CD8-positive, alpha-beta memory T cell (primary cell): Measurements from ENCODE around the gene LTN1. TPM values are rescaled to one million over a fixed set of nuclear protein-coding genes. Genes with fewer than 3 reads are reported as not detected.

Source experiments
- CTCF ChIA-PET: fragments of 350-600 bp; sonication (Branson Sonifier 250); formaldehyde crosslinking; loops from one replicate; lab custom pipeline; 2021; ENCODE audit warnings: antibody characterized with exemption; lab: Charles Lee
- POLR2A ChIA-PET: fragments of 350-600 bp; sonication (Branson Sonifier 250); formaldehyde crosslinking; loops from one replicate; lab custom pipeline; 2021; ENCODE audit warnings: antibody characterized with exemption; lab: Charles Lee
- DNase-seq, 5 donors: peaks; one replicate each; pipeline versions ENCODE4 v3.0.0 to v3.0.0-alpha.2; 2020 to 2022; ENCODE audit warnings: mixed read lengths in 1 of 5
- H3K27ac ChIP-seq: one replicate; pipeline ENCODE4 v1.7.0; 2013; ENCODE audit warnings: low read depth, mild to moderate bottlenecking, low read length, moderate library complexity
- H3K27me3 ChIP-seq: 2 replicates; pipeline ENCODE4 v1.7.0; 2013; ENCODE audit warnings: low read length, mild to moderate bottlenecking; ENCODE audit not compliant: insufficient read depth, poor library complexity, severe bottlenecking
- H3K36me3 ChIP-seq: 2 replicates; pipeline ENCODE4 v1.7.0; 2013; ENCODE audit warnings: mild to moderate bottlenecking, low read length, moderate library complexity; ENCODE audit not compliant: insufficient read depth
- H3K4me1 ChIP-seq: 2 replicates; pipeline ENCODE4 v1.7.0; 2013; ENCODE audit warnings: mild to moderate bottlenecking, low read length, moderate library complexity; ENCODE audit not compliant: insufficient read depth
- H3K4me3 ChIP-seq: 2 replicates; pipeline ENCODE4 v1.7.0; 2013; ENCODE audit warnings: mild to moderate bottlenecking, low read length
- H3K9me3 ChIP-seq: 2 replicates; pipeline ENCODE4 v1.7.0; 2013; ENCODE audit warnings: mild to moderate bottlenecking, low read length
- H3K27ac Mint-ChIP-seq, 8 donors: one replicate each; pipeline ENCODE4 v1.8.0; 2020 to 2021; ENCODE audit warnings: mixed read lengths in 8 of 8, mild to moderate bottlenecking in 6 of 8, inconsistent platforms in 3 of 8, moderate library complexity in 3 of 8
- H3K27me3 Mint-ChIP-seq, 2 donors: one replicate each; pipeline ENCODE4 v1.8.0; 2020 to 2021; ENCODE audit warnings: mixed read lengths in 2 of 2, mild to moderate bottlenecking in 1 of 2, moderate library complexity in 1 of 2
- H3K36me3 Mint-ChIP-seq, 3 donors: one replicate each; pipeline ENCODE4 v1.8.0; 2020 to 2021; ENCODE audit warnings: mixed read lengths in 3 of 3, inconsistent platforms in 1 of 3, mild to moderate bottlenecking in 1 of 3
- H3K4me1 Mint-ChIP-seq, 3 donors: one replicate each; pipeline ENCODE4 v1.8.0; 2020 to 2021; ENCODE audit warnings: mixed read lengths in 3 of 3, inconsistent platforms in 1 of 3, mild to moderate bottlenecking in 1 of 3
- H3K4me3 Mint-ChIP-seq, 7 donors: one replicate each; pipeline ENCODE4 v1.8.0; 2020 to 2021; ENCODE audit warnings: mixed read lengths in 7 of 7, mild to moderate bottlenecking in 6 of 7, moderate library complexity in 4 of 7, inconsistent platforms in 2 of 7
- H3K9me3 Mint-ChIP-seq, 5 donors: one replicate each; pipeline ENCODE4 v1.8.0; 2020 to 2022; ENCODE audit warnings: mixed read lengths in 5 of 5, mild to moderate bottlenecking in 3 of 5, moderate library complexity in 2 of 5, inconsistent platforms in 1 of 5
- polyA plus RNA-seq: library from polyadenylated mRNA; unstranded; fragments of 300-500 nt; fragmentation: Illumina TruSeq; gene quantifications from one replicate; pipeline ENCODE4 v1.2.3, GENCODE V29; 2021
- total RNA-seq, 2 experiments: library from RNA; stranded (reverse); gene quantifications; one replicate each; pipeline ENCODE4 v1.2.3, GENCODE V29; 2021

Gene LTN1
- total and polyA plus RNA-seq, 3 experiments from 2014 or later, result 15.7 to 23.2 (median 22.1) TPM

GRCh38 chr21:28986677-28987076 lies 6.0 kb downstream of the LTN1 start:
- Mint-ChIP-seq H3K36me3 (peaks cover 13 to 55% (median 17%) of the 10 kb centered on the region in 3 donors), H3K27ac (no peak overlapping the region), H3K9me3 (no peaks in the 10 kb centered on the region), H3K4me1 (peaks cover 29 to 53% (median 33%) of the 10 kb centered on the region in 3 donors), H3K4me3 (no peak overlapping the region), H3K27me3 (no peaks in the 10 kb centered on the region)
- Histone ChIP-seq H3K36me3 (peaks cover 13% of the 10 kb centered on the region), H3K4me1 (peaks cover 20% of the 10 kb centered on the region), H3K27me3 (no peaks in the 10 kb centered on the region), H3K9me3 (no peaks in the 10 kb centered on the region), H3K27ac (no peak overlapping the region), H3K4me3 (no peak overlapping the region)
- DNase-seq, result no peak
- ChIA-PET POLR2A (no interaction called here), CTCF (no interaction called here)

- Mint-ChIP-seq H3K4me1 (peaks cover 5 to 25% (median 8%) of the 10 kb centered on the region in 3 donors), H3K4me3 (no peak overlapping the region), H3K36me3 (peaks cover 13 to 78% (median 21%) of the 10 kb centered on the region in 3 donors), H3K9me3 (no peaks in the 10 kb centered on the region), H3K27me3 (no peaks in the 10 kb centered on the region), H3K27ac (peak overlapping the region in 2 of 8 donors; percentile 23 to 36)
- no peak overlapping the region for H3K27ac ChIP-seq
- DNase-seq, result no peak
- H3K4me1 ChIP-seq, result no peaks in the 10 kb centered on the region
- no peaks in the 10 kb centered on the region for H3K9me3 ChIP-seq
- ChIA-PET POLR2A (no interaction called here), CTCF (no interaction called here)
- H3K36me3 ChIP-seq, result peaks cover 27% of the 10 kb centered on the region
- no peak overlapping the region for H3K4me3 ChIP-seq
- H3K27me3 ChIP-seq, result no peaks in the 10 kb centered on the region
Measured at GRCh38 chr21:28982637-28983036, 10.0 kb downstream of the LTN1 start.

GRCh38 chr21:28979092-28979491 lies 13.6 kb downstream of the LTN1 start:
- Mint-ChIP-seq H3K27me3 (no peaks in the 10 kb centered on the region), H3K27ac (no peak overlapping the region), H3K36me3 (peaks cover 13 to 82% (median 23%) of the 10 kb centered on the region in 3 donors), H3K4me3 (no peak overlapping the region), H3K9me3 (no peaks in the 10 kb centered on the region), H3K4me1 (peaks cover 15 to 21% (median 16%) of the 10 kb centered on the region in 3 donors)
- H3K4me1 ChIP-seq, result no peaks in the 10 kb centered on the region
- no peaks in the 10 kb centered on the region for H3K27me3 ChIP-seq
- POLR2A ChIA-PET, result no interaction called here
- DNase-seq, result no peak
- CTCF ChIA-PET, result no interaction called here
- H3K27ac ChIP-seq, result no peak overlapping the region
- no peaks in the 10 kb centered on the region for H3K9me3 ChIP-seq
- no peak overlapping the region for H3K4me3 ChIP-seq
- peaks cover 31% of the 10 kb centered on the region for H3K36me3 ChIP-seq

GRCh38 chr21:28975397-28975796 lies 17.3 kb downstream of the LTN1 start:
- CTCF ChIA-PET, result no interaction called here
- Mint-ChIP-seq H3K27me3 (no peaks in the 10 kb centered on the region), H3K27ac (peak overlapping the region in 3 of 8 donors; percentile 15 to 54 (median 52)), H3K4me3 (no peak overlapping the region), H3K36me3 (peaks cover 10 to 73% (median 19%) of the 10 kb centered on the region in 3 donors), H3K4me1 (peaks cover 22 to 30% (median 24%) of the 10 kb centered on the region in 3 donors), H3K9me3 (no peaks in the 10 kb centered on the region)
- no peak for DNase-seq
- Histone ChIP-seq H3K27me3 (no peaks in the 10 kb centered on the region), H3K27ac (no peak overlapping the region), H3K9me3 (no peaks in the 10 kb centered on the region), H3K36me3 (peaks cover 24% of the 10 kb centered on the region), H3K4me1 (no peaks in the 10 kb centered on the region), H3K4me3 (no peak overlapping the region)
- POLR2A ChIA-PET, result no interaction called here

GRCh38 chr21:28974531-28975227 lies 18.0 kb downstream of the LTN1 start:
- no peak overlapping the region for H3K4me3 ChIP-seq
- H3K27me3 Mint-ChIP-seq, result no peaks in the 10 kb centered on the region
- ChIA-PET CTCF (interaction anchor here (1.4 kb wide), 1 partner anchor 28 kb away, joined by 3 read pairs; no protein-coding TSS in a partner anchor), POLR2A (no interaction called here)
- H3K9me3 ChIP-seq, result no peaks in the 10 kb centered on the region
- H3K4me1 ChIP-seq, result no peaks in the 10 kb centered on the region
- H3K9me3 Mint-ChIP-seq, result no peaks in the 10 kb centered on the region
- no peak overlapping the region for H3K27ac ChIP-seq
- H3K36me3 ChIP-seq, result peaks cover 24% of the 10 kb centered on the region
- peaks cover 10 to 75% (median 19%) of the 10 kb centered on the region in 3 donors for H3K36me3 Mint-ChIP-seq
- H3K4me3 Mint-ChIP-seq, result no peak overlapping the region
- peak overlapping the region in 1 of 8 donors; percentile 41 for H3K27ac Mint-ChIP-seq
- no peak for DNase-seq
- H3K27me3 ChIP-seq, result no peaks in the 10 kb centered on the region
- H3K4me1 Mint-ChIP-seq, result peaks cover 22 to 30% (median 24%) of the 10 kb centered on the region in 3 donors

GRCh38 chr21:28972398-28972797 lies 20.3 kb downstream of the LTN1 start:
- ChIA-PET CTCF (no interaction called here), POLR2A (no interaction called here)
- Histone ChIP-seq H3K27ac (no peak overlapping the region), H3K27me3 (no peaks in the 10 kb centered on the region), H3K4me3 (no peak overlapping the region), H3K9me3 (no peaks in the 10 kb centered on the region), H3K36me3 (peaks cover 31% of the 10 kb centered on the region), H3K4me1 (no peaks in the 10 kb centered on the region)
- Mint-ChIP-seq H3K36me3 (peaks cover 10 to 75% (median 22%) of the 10 kb centered on the region in 3 donors), H3K4me1 (peaks cover 19 to 27% (median 24%) of the 10 kb centered on the region in 3 donors), H3K27ac (peak overlapping the region in 4 of 8 donors; percentile 3 to 65 (median 23)), H3K9me3 (no peaks in the 10 kb centered on the region), H3K27me3 (no peaks in the 10 kb centered on the region), H3K4me3 (no peak overlapping the region)
- no peak for DNase-seq

GRCh38 chr21:28971171-28971570 lies 21.5 kb downstream of the LTN1 start:
- CTCF ChIA-PET, result no interaction called here
- no peaks in the 10 kb centered on the region for H3K27me3 ChIP-seq
- Mint-ChIP-seq H3K4me1 (peaks cover 19 to 27% (median 24%) of the 10 kb centered on the region in 3 donors), H3K4me3 (no peak overlapping the region), H3K36me3 (peaks cover 10 to 83% (median 31%) of the 10 kb centered on the region in 3 donors), H3K27ac (peak overlapping the region in 1 of 8 donors; percentile 14), H3K9me3 (no peaks in the 10 kb centered on the region), H3K27me3 (no peaks in the 10 kb centered on the region)
- no peak overlapping the region for H3K4me3 ChIP-seq
- H3K4me1 ChIP-seq, result no peaks in the 10 kb centered on the region
- no peak for DNase-seq
- POLR2A ChIA-PET, result no interaction called here
- no peaks in the 10 kb centered on the region for H3K9me3 ChIP-seq
- H3K27ac ChIP-seq, result no peak overlapping the region
- H3K36me3 ChIP-seq, result peaks cover 39% of the 10 kb centered on the region

- Mint-ChIP-seq H3K27me3 (no peaks in the 10 kb centered on the region), H3K36me3 (peaks cover 4 to 82% (median 33%) of the 10 kb centered on the region in 3 donors), H3K9me3 (no peaks in the 10 kb centered on the region), H3K4me3 (no peak overlapping the region), H3K27ac (peak overlapping the region in 1 of 8 donors; percentile 15), H3K4me1 (peaks cover 0 to 7% (median 0%) of the 10 kb centered on the region in 3 donors)
- Histone ChIP-seq H3K27me3 (no peaks in the 10 kb centered on the region), H3K4me3 (no peak overlapping the region), H3K27ac (no peak overlapping the region), H3K9me3 (no peaks in the 10 kb centered on the region), H3K4me1 (no peaks in the 10 kb centered on the region), H3K36me3 (peaks cover 43% of the 10 kb centered on the region)
- CTCF ChIA-PET, result no interaction called here
- DNase-seq, result no peak
- POLR2A ChIA-PET, result no interaction called here
Measured at GRCh38 chr21:28963831-28964230, 28.8 kb downstream of the LTN1 start.
